Immature natural killer cell (primary cell): ENCODE data around the gene FFAR3. TPM values are rescaled to one million over a fixed set of nuclear protein-coding genes. Genes with fewer than 3 reads are reported as not detected.

ENCODE experiments used
- DNase-seq, 3 donors: peaks; one replicate each; pipeline ENCODE4 v3.0.0; 2022; ENCODE audit warnings: mixed read lengths in 1 of 3
- H3K27ac Mint-ChIP-seq, 6 donors: one replicate each; pipeline ENCODE4 v1.8.0; 2020; ENCODE audit warnings: mixed read lengths in 6 of 6, mild to moderate bottlenecking in 5 of 6, inconsistent platforms in 4 of 6, moderate library complexity in 3 of 6
- H3K27me3 Mint-ChIP-seq, 3 donors: one replicate each; pipeline ENCODE4 v1.8.0; 2020 to 2021; ENCODE audit warnings: low read depth in 3 of 3, mild to moderate bottlenecking in 3 of 3, mixed read lengths in 3 of 3, moderate library complexity in 3 of 3, inconsistent platforms in 1 of 3
- H3K36me3 Mint-ChIP-seq, 3 donors: one replicate each; pipeline ENCODE4 v1.8.0; 2020; ENCODE audit warnings: mixed read lengths in 3 of 3, inconsistent platforms in 2 of 3, mild to moderate bottlenecking in 2 of 3
- H3K4me1 Mint-ChIP-seq, 2 donors: one replicate each; pipeline ENCODE4 v1.8.0; 2020; ENCODE audit warnings: inconsistent platforms in 2 of 2, mild to moderate bottlenecking in 2 of 2, mixed read lengths in 2 of 2, moderate library complexity in 1 of 2
- H3K4me3 Mint-ChIP-seq, 5 donors: one replicate each; pipeline ENCODE4 v1.8.0; 2020; ENCODE audit warnings: mild to moderate bottlenecking in 5 of 5, mixed read lengths in 5 of 5, inconsistent platforms in 3 of 5, moderate library complexity in 3 of 5
- H3K9me3 Mint-ChIP-seq, 6 donors: one replicate each; pipeline ENCODE4 v1.8.0; 2020; ENCODE audit warnings: mild to moderate bottlenecking in 6 of 6, mixed read lengths in 6 of 6, inconsistent platforms in 4 of 6, moderate library complexity in 3 of 6
- polyA plus RNA-seq, 3 donors: library from polyadenylated mRNA; unstranded; fragments of 300-500 nt; fragmentation: Illumina TruSeq; gene quantifications; one replicate each; pipeline ENCODE4 v1.2.3, GENCODE V29; 2021

FFAR3 gene
- polyA plus RNA-seq, 3 donors from 2014 or later: not detected

- Mint-ChIP-seq H3K27ac (no peak overlapping the region), H3K9me3 (no peaks in the 10 kb centered on the region), H3K4me1 (no peaks in the 10 kb centered on the region), H3K36me3 (no peaks in the 10 kb centered on the region), H3K27me3 (peaks cover 5 to 7% (median 6%) of the 10 kb centered on the region in 3 donors), H3K4me3 (no peak overlapping the region)
- no peak for DNase-seq
Observed at GRCh38 chr19:35337097-35337983, 20.9 kb upstream of the FFAR3 start.

- H3K27ac Mint-ChIP-seq: no peak overlapping the region
- H3K4me3 Mint-ChIP-seq: no peak overlapping the region
- no peaks in the 10 kb centered on the region for H3K9me3 Mint-ChIP-seq
- DNase-seq: no peak
- H3K36me3 Mint-ChIP-seq: no peaks in the 10 kb centered on the region
- H3K4me1 Mint-ChIP-seq: no peaks in the 10 kb centered on the region
- peaks cover 5 to 6% (median 6%) of the 10 kb centered on the region in 3 donors for H3K27me3 Mint-ChIP-seq
Observed at GRCh38 chr19:35337984-35338296, 20.3 kb upstream of the FFAR3 start.

GRCh38 chr19:35340431-35340830 is 17.8 kb upstream of the FFAR3 start:
- Mint-ChIP-seq H3K27me3 (peaks cover 3 to 4% (median 3%) of the 10 kb centered on the region in 3 donors), H3K4me1 (no peaks in the 10 kb centered on the region)

GRCh38 chr19:35341006-35341405 is 17.3 kb upstream of the FFAR3 start:
- Mint-ChIP-seq H3K4me3 (no peak overlapping the region), H3K27me3 (peaks cover 3 to 5% (median 3%) of the 10 kb centered on the region in 3 donors), H3K36me3 (no peaks in the 10 kb centered on the region), H3K4me1 (no peaks in the 10 kb centered on the region), H3K27ac (no peak overlapping the region), H3K9me3 (peaks cover 0 to 1% (median 0%) of the 10 kb centered on the region in 6 donors)
- no peak for DNase-seq

More at GRCh38 chr19:35340431-35340830, 17.8 kb upstream of the FFAR3 start:
- DNase-seq: no peak
- H3K36me3 Mint-ChIP-seq: no peaks in the 10 kb centered on the region
- H3K4me3 Mint-ChIP-seq: no peak overlapping the region
- no peak overlapping the region for H3K27ac Mint-ChIP-seq
- peaks cover 0 to 1% (median 0%) of the 10 kb centered on the region in 6 donors for H3K9me3 Mint-ChIP-seq

- Mint-ChIP-seq H3K27me3 (peaks cover 4 to 9% (median 6%) of the 10 kb centered on the region in 3 donors), H3K9me3 (peaks cover 0 to 1% (median 0%) of the 10 kb centered on the region in 6 donors), H3K4me3 (no peak overlapping the region), H3K36me3 (no peaks in the 10 kb centered on the region), H3K4me1 (peaks cover 2 to 6% of the 10 kb centered on the region in 2 donors), H3K27ac (no peak overlapping the region)
- no peak for DNase-seq
Observed at GRCh38 chr19:35341565-35342225, 16.6 kb upstream of the FFAR3 start.

- no peak overlapping the region for H3K27ac Mint-ChIP-seq
- DNase-seq: no peak
- peaks cover 9 to 14% of the 10 kb centered on the region in 2 donors for H3K4me1 Mint-ChIP-seq
- H3K9me3 Mint-ChIP-seq: peaks cover 0 to 1% (median 0%) of the 10 kb centered on the region in 6 donors
- no peaks in the 10 kb centered on the region for H3K36me3 Mint-ChIP-seq
- peaks cover 5 to 9% (median 6%) of the 10 kb centered on the region in 3 donors for H3K27me3 Mint-ChIP-seq
- H3K4me3 Mint-ChIP-seq: no peak overlapping the region
Observed at GRCh38 chr19:35342430-35342829, 15.8 kb upstream of the FFAR3 start.

GRCh38 chr19:35344511-35345031 is 13.7 kb upstream of the FFAR3 start:
- peaks cover 0 to 1% (median 0%) of the 10 kb centered on the region in 6 donors for H3K9me3 Mint-ChIP-seq
- no peak overlapping the region for H3K4me3 Mint-ChIP-seq
- no peak for DNase-seq
- H3K27ac Mint-ChIP-seq: no peak overlapping the region
- peaks cover 4 to 9% (median 5%) of the 10 kb centered on the region in 3 donors for H3K27me3 Mint-ChIP-seq
- no peaks in the 10 kb centered on the region for H3K36me3 Mint-ChIP-seq
- H3K4me1 Mint-ChIP-seq: peaks cover 14 to 20% of the 10 kb centered on the region in 2 donors

GRCh38 chr19:35345671-35346111 is 12.6 kb upstream of the FFAR3 start:
- Mint-ChIP-seq H3K4me3 (no peak overlapping the region), H3K27me3 (peaks cover 4 to 9% (median 5%) of the 10 kb centered on the region in 3 donors), H3K36me3 (no peaks in the 10 kb centered on the region), H3K4me1 (peaks cover 14 to 20% of the 10 kb centered on the region in 2 donors), H3K9me3 (peaks cover 0 to 1% (median 0%) of the 10 kb centered on the region in 6 donors), H3K27ac (no peak overlapping the region)
- no peak for DNase-seq

GRCh38 chr19:35346193-35347052 is 11.8 kb upstream of the FFAR3 start:
- Mint-ChIP-seq H3K4me1 (peaks cover 14 to 20% of the 10 kb centered on the region in 2 donors), H3K4me3 (peak overlapping the region in 3 of 5 donors; percentile 19 to 53 (median 33)), H3K27me3 (peaks cover 4 to 9% (median 5%) of the 10 kb centered on the region in 3 donors), H3K9me3 (peaks cover 0 to 1% (median 0%) of the 10 kb centered on the region in 6 donors), H3K36me3 (no peaks in the 10 kb centered on the region), H3K27ac (peak overlapping the region in 2 of 6 donors; percentile 21 to 40)
- DNase-seq: peak; percentile 22 to 43 (median 24)

- no peaks in the 10 kb centered on the region for H3K36me3 Mint-ChIP-seq
- H3K4me3 Mint-ChIP-seq: peak within 1 kb of the TSS in 4 of 5 donors; percentile 4 to 53 (median 26)
- peaks cover 14 to 20% of the 10 kb centered on the region in 2 donors for H3K4me1 Mint-ChIP-seq
- H3K27ac Mint-ChIP-seq: peak within 1 kb of the TSS in 2 of 6 donors; percentile 21 to 40
- peaks cover 3 to 8% (median 4%) of the 10 kb centered on the region in 3 donors for H3K27me3 Mint-ChIP-seq
- no peak for DNase-seq
- peaks cover 0 to 1% (median 0%) of the 10 kb centered on the region in 6 donors for H3K9me3 Mint-ChIP-seq
Observed at GRCh38 chr19:35347171-35347929, 10.9 kb upstream of the FFAR3 start, which contains the start of gene FFAR1. TSS of gene FFAR1 (plus strand) at chr19:35347902. CDS start at chr19:35351552, 3,650 bp downstream.

- no peak for DNase-seq
- Mint-ChIP-seq H3K27me3 (peaks cover 4 to 8% (median 4%) of the 10 kb centered on the region in 3 donors), H3K9me3 (peaks cover 0 to 1% (median 0%) of the 10 kb centered on the region in 6 donors), H3K4me1 (peaks cover 16 to 24% of the 10 kb centered on the region in 2 donors), H3K36me3 (no peaks in the 10 kb centered on the region), H3K27ac (no peak overlapping the region), H3K4me3 (no peak overlapping the region)
Observed at GRCh38 chr19:35347930-35348298, 10.3 kb upstream of the FFAR3 start.

GRCh38 chr19:35348911-35349611 is 9.2 kb upstream of the FFAR3 start:
- no peaks in the 10 kb centered on the region for H3K9me3 Mint-ChIP-seq
- no peaks in the 10 kb centered on the region for H3K36me3 Mint-ChIP-seq
- DNase-seq: no peak
- H3K27ac Mint-ChIP-seq: no peak overlapping the region
- H3K4me3 Mint-ChIP-seq: no peak overlapping the region
- H3K4me1 Mint-ChIP-seq: peaks cover 20 to 26% of the 10 kb centered on the region in 2 donors
- H3K27me3 Mint-ChIP-seq: peaks cover 4 to 8% (median 8%) of the 10 kb centered on the region in 3 donors
